GM23338 (cell line): ENCODE measurements around the gene RADIL. TPM values are rescaled to one million over a fixed set of nuclear protein-coding genes. Genes with fewer than 3 reads are reported as not detected.

Experiments
- ATAC-seq: fragments of 200-7000 bp; cut with Tn5 transposase; 3 replicates; pipeline ENCODE4 v1.9.1; 2020
- DNase-seq: peaks from one replicate; pipeline ENCODE4 v3.0.0-alpha.2; 2015; ENCODE audit warnings: low spot score
- H2AFZ ChIP-seq: fragments of 200-600 bp; sonication (generic); 2 replicates; pipeline ENCODE4 v1.8.0; 2016; ENCODE audit warnings: antibody characterized with exemption, mild to moderate bottlenecking, moderate library complexity
- H3F3A ChIP-seq: fragments of 200-600 bp; sonication (generic); replicated peaks from 2 replicates; pipeline ENCODE4 v1.8.0; 2017; ENCODE audit warnings: antibody characterized with exemption, mixed run types, low read depth
- H3K27ac ChIP-seq: fragments of 200-600 bp; sonication (generic); 2 replicates; pipeline ENCODE4 v1.6.1; 2016; ENCODE audit warnings: low read depth
- H3K27me3 ChIP-seq: fragments of 200-600 bp; sonication (generic); 2 replicates; pipeline ENCODE4 v1.8.0; 2016; ENCODE audit warnings: mild to moderate bottlenecking, mixed run types, moderate library complexity; ENCODE audit not compliant: insufficient read depth
- H3K36me3 ChIP-seq: fragments of 200-600 bp; sonication (generic); 2 replicates; pipeline ENCODE4 v1.8.0; 2016; ENCODE audit warnings: mild to moderate bottlenecking; ENCODE audit not compliant: insufficient read depth
- H3K4me1 ChIP-seq: fragments of 200-600 bp; sonication (generic); 2 replicates; pipeline ENCODE4 v1.8.0; 2016; ENCODE audit warnings: mild to moderate bottlenecking, moderate library complexity; ENCODE audit not compliant: insufficient read depth
- H3K4me2 ChIP-seq: fragments of 200-600 bp; sonication (generic); 2 replicates; pipeline ENCODE4 v1.7.1; 2017; ENCODE audit warnings: mixed run types
- H3K4me3 ChIP-seq: fragments of 200-600 bp; sonication (generic); 2 replicates; pipeline ENCODE4 v1.6.1; 2016; ENCODE audit warnings: mixed run types
- H3K79me2 ChIP-seq: fragments of 200-600 bp; sonication (generic); replicated peaks from 2 replicates; pipeline ENCODE4 v1.8.0; 2017; ENCODE audit warnings: mild to moderate bottlenecking; ENCODE audit not compliant: insufficient read depth
- H3K9me2 ChIP-seq: fragments of 200-600 bp; sonication (generic); 2 replicates; pipeline ENCODE4 v1.8.0; 2017; ENCODE audit not compliant: insufficient read depth
- H4K20me1 ChIP-seq: fragments of 200-600 bp; sonication (generic); replicated peaks from 2 replicates; pipeline ENCODE4 v1.8.0; 2017; ENCODE audit warnings: mild to moderate bottlenecking; ENCODE audit not compliant: insufficient read depth
- H3K27ac Mint-ChIP-seq: 2 replicates; pipeline ENCODE4 v1.8.0; 2020; ENCODE audit warnings: inconsistent platforms, mild to moderate bottlenecking, moderate library complexity, mixed read lengths
- H3K27me3 Mint-ChIP-seq: 3 replicates; pipeline ENCODE4 v1.8.0; 2022; ENCODE audit warnings: low read depth, mild to moderate bottlenecking, moderate library complexity, mixed read lengths, inconsistent platforms; ENCODE audit not compliant: insufficient read depth, poor library complexity
- H3K36me3 Mint-ChIP-seq: 3 replicates; pipeline ENCODE4 v1.8.0; 2021; ENCODE audit warnings: low read depth, mild to moderate bottlenecking, inconsistent platforms, moderate library complexity, mixed read lengths
- H3K4me1 Mint-ChIP-seq: 3 replicates; pipeline ENCODE4 v1.8.0; 2020; ENCODE audit warnings: mild to moderate bottlenecking, inconsistent platforms, mixed read lengths
- H3K4me3 Mint-ChIP-seq: 3 replicates; pipeline ENCODE4 v1.8.0; 2021; ENCODE audit warnings: moderate library complexity, mild to moderate bottlenecking, inconsistent platforms, mixed read lengths
- H3K9me3 Mint-ChIP-seq: 3 replicates; pipeline ENCODE4 v1.8.0; 2020; ENCODE audit warnings: moderate library complexity, mild to moderate bottlenecking, inconsistent platforms, mixed read lengths
- CREB1 ChIP-seq: fragments of 250-450 bp; sonication (Bioruptor Pico); IDR thresholded peaks from 2 replicates; pipeline ENCODE4 v1.5.0; 2020; ENCODE audit warnings: low read depth, mild to moderate bottlenecking, moderate library complexity
- EZH2 ChIP-seq: fragments of 200-600 bp; sonication (generic); IDR thresholded peaks from one replicate; pipeline ENCODE4 v1.8.0; 2017; ENCODE audit warnings: antibody characterized with exemption, mild to moderate bottlenecking, low read depth; ENCODE audit not compliant: unreplicated experiment
- EZH2phosphoT487 ChIP-seq: fragments of 200-600 bp; sonication (generic); IDR thresholded peaks from one replicate; pipeline ENCODE4 v1.8.1; 2018; ENCODE audit warnings: antibody characterized with exemption; ENCODE audit not compliant: unreplicated experiment
- JUNB ChIP-seq: IDR thresholded peaks from one replicate; pipeline ENCODE4 v1.6.1; 2016; ENCODE audit warnings: antibody characterized with exemption; ENCODE audit not compliant: unreplicated experiment
- NANOG ChIP-seq: IDR thresholded peaks from 2 replicates; pipeline ENCODE4 v1.6.1; 2016; ENCODE audit warnings: antibody characterized with exemption, borderline replicate concordance
- POLR2AphosphoS5 ChIP-seq: IDR thresholded peaks from 2 replicates; pipeline ENCODE4 v1.6.1; 2016; ENCODE audit warnings: antibody characterized with exemption, low read depth
- STAT1 ChIP-seq: IDR thresholded peaks from one replicate; pipeline ENCODE4 v1.6.1; 2016; ENCODE audit warnings: antibody characterized with exemption; ENCODE audit not compliant: unreplicated experiment
- ZNF114 ChIP-seq: fragments of 250-450 bp; sonication (Bioruptor Pico); IDR thresholded peaks from 2 replicates; pipeline ENCODE4 v1.5.0; 2020; ENCODE audit warnings: mild to moderate bottlenecking, moderate library complexity
- ZNF331 ChIP-seq: fragments of 250-450 bp; sonication (Bioruptor Pico); IDR thresholded peaks from 2 replicates; pipeline ENCODE4 v1.5.0; 2020; ENCODE audit warnings: low read depth, mild to moderate bottlenecking, moderate library complexity
- ZNF462 ChIP-seq: fragments of 250-450 bp; sonication (Bioruptor Pico); IDR thresholded peaks from 2 replicates; pipeline ENCODE4 v1.5.0; 2020; ENCODE audit warnings: mild to moderate bottlenecking, moderate library complexity
- polyA plus RNA-seq: library from polyadenylated mRNA; unstranded; fragments of >200 nt; fragmentation: Nextera tagmentation; extraction: Ambion mirVana; gene quantifications from 2 replicates; pipeline ENCODE4 v1.2.1, GENCODE V29; 2016
- total RNA-seq: library from RNA; depleted of rRNA; stranded (reverse); fragments of >200 nt; shearing (Covaris generic); gene quantifications from 2 replicates; pipeline ENCODE4 v1.2.3, GENCODE V29; 2014
- TF ChIP-seq, protein P1 (sequence below): IDR thresholded peaks from one replicate; pipeline ENCODE4 v1.6.1; 2018; ENCODE audit warnings: antibody characterized with exemption; ENCODE audit not compliant: unreplicated experiment
- TF ChIP-seq, protein P2 (sequence below), 2 experiments: fragments of 200-600 bp in 1 of 2; sonication (generic) in 1 of 2; conservative IDR thresholded peaks; 2 replicates each; pipeline versions ENCODE4 v1.5.1 to v1.6.1; 2016 to 2017; ENCODE audit warnings: antibody characterized with exemption in 2 of 2, low read depth in 2 of 2, mild to moderate bottlenecking in 2 of 2, moderate library complexity in 1 of 2

Gene RADIL
- total and polyA plus RNA-seq, 2 experiments from 2014 or later, result 4.3 to 9.8 TPM

GRCh38 chr7:4762121-4763055 lies 121.1 kb downstream of the RADIL start:
- H3K9me3 Mint-ChIP-seq, result no peaks in the 10 kb centered on the region; the same call in 2 of the 3 replicates

More at GRCh38 chr7:4762121-4763055, 121.1 kb downstream of the RADIL start:
- no peaks in the 10 kb centered on the region; the same call in none of the 2 replicates for H4K20me1 ChIP-seq
- H3K79me2 ChIP-seq, result no peaks in the 10 kb centered on the region
- no peaks in the 10 kb centered on the region for H3K9me2 ChIP-seq
- no peak overlapping the region for H2AFZ ChIP-seq
- H3F3A ChIP-seq, result no peaks in the 10 kb centered on the region
- H3K36me3 ChIP-seq, result no peaks in the 10 kb centered on the region; the same call in 1 of the 2 replicates
- no peaks in the 10 kb centered on the region for H3K27me3 ChIP-seq
- H3K4me2 ChIP-seq, result no peak overlapping the region
- Mint-ChIP-seq H3K4me3 (no peak overlapping the region), H3K27me3 (peaks cover 6% of the 10 kb centered on the region), H3K4me1 (no peaks in the 10 kb centered on the region), H3K27ac (no peak overlapping the region), H3K36me3 (peaks cover 8% of the 10 kb centered on the region; the same call in 2 of the 3 replicates)
- H3K4me1 ChIP-seq, result no peaks in the 10 kb centered on the region
- TF ChIP-seq NANOG (no peak), JUNB (no peak), STAT1 (no peak), EZH2phosphoT487 (no peak), ZNF114 (CRISPR knock-in tag) (no peak), EZH2 (no peak), ZNF462 (CRISPR knock-in tag) (no peak), POLR2AphosphoS5 (no peak), CREB1 (no peak), ZNF331 (CRISPR knock-in tag) (no peak)
- TF ChIP-seq, protein P1, sequence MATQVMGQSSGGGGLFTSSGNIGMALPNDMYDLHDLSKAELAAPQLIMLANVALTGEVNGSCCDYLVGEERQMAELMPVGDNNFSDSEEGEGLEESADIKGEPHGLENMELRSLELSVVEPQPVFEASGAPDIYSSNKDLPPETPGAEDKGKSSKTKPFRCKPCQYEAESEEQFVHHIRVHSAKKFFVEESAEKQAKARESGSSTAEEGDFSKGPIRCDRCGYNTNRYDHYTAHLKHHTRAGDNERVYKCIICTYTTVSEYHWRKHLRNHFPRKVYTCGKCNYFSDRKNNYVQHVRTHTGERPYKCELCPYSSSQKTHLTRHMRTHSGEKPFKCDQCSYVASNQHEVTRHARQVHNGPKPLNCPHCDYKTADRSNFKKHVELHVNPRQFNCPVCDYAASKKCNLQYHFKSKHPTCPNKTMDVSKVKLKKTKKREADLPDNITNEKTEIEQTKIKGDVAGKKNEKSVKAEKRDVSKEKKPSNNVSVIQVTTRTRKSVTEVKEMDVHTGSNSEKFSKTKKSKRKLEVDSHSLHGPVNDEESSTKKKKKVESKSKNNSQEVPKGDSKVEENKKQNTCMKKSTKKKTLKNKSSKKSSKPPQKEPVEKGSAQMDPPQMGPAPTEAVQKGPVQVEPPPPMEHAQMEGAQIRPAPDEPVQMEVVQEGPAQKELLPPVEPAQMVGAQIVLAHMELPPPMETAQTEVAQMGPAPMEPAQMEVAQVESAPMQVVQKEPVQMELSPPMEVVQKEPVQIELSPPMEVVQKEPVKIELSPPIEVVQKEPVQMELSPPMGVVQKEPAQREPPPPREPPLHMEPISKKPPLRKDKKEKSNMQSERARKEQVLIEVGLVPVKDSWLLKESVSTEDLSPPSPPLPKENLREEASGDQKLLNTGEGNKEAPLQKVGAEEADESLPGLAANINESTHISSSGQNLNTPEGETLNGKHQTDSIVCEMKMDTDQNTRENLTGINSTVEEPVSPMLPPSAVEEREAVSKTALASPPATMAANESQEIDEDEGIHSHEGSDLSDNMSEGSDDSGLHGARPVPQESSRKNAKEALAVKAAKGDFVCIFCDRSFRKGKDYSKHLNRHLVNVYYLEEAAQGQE, result no peak
- TF ChIP-seq, protein P2, sequence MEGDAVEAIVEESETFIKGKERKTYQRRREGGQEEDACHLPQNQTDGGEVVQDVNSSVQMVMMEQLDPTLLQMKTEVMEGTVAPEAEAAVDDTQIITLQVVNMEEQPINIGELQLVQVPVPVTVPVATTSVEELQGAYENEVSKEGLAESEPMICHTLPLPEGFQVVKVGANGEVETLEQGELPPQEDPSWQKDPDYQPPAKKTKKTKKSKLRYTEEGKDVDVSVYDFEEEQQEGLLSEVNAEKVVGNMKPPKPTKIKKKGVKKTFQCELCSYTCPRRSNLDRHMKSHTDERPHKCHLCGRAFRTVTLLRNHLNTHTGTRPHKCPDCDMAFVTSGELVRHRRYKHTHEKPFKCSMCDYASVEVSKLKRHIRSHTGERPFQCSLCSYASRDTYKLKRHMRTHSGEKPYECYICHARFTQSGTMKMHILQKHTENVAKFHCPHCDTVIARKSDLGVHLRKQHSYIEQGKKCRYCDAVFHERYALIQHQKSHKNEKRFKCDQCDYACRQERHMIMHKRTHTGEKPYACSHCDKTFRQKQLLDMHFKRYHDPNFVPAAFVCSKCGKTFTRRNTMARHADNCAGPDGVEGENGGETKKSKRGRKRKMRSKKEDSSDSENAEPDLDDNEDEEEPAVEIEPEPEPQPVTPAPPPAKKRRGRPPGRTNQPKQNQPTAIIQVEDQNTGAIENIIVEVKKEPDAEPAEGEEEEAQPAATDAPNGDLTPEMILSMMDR (conservative IDR thresholded peaks at IDR 0.05; ENCODE audit: low read depth in 2 of 2), result no peak
- H3K27ac ChIP-seq, result no peak overlapping the region
- ATAC-seq (no peak), DNase-seq (no peak)
- H3K4me3 ChIP-seq, result no peak overlapping the region
